ENCODE results near the gene TMEM132A. TPM values are rescaled to one million over a fixed set of nuclear protein-coding genes. Genes with fewer than 3 reads are reported as not detected.

TMEM132A gene
- total RNA-seq, 4 donors from 2014 or later = 11.8 to 52.7 (median 17.8) TPM

- Histone ChIP-seq H3K36me3 (peaks cover 0 to 55% (median 5%) of the 10 kb centered on the region in 3 donors), H3K27ac (peak overlapping the region in 2 of 4 donors; percentile 4 to 28), H3K9me3 (no peaks in the 10 kb centered on the region), H3K4me1 (peaks cover 9 to 57% (median 10%) of the 10 kb centered on the region in 3 donors), H3K27me3 (no peaks in the 10 kb centered on the region), H3K4me3 (no peak overlapping the region)
- TF ChIP-seq POLR2A (IDR thresholded peaks at IDR 0.05) = no peak
- intact Hi-C loops (cut with DNase I) = no loop called here
- 90 to 100% methylated on average over 1 to 2 of the region's 18 CpGs for WGBS, 2 donors
- DNase-seq = no peak
These were observed 12.3 kb downstream of the TMEM132A start for GRCh38 chr11:60936467-60937143.

- TF ChIP-seq CTCF (IDR thresholded peaks at IDR 0.05) (no peak), POLR2A (IDR thresholded peaks at IDR 0.05) (no peak)
- intact Hi-C loops (cut with DNase I) = no loop called here
- Histone ChIP-seq H3K9me3 (no peaks in the 10 kb centered on the region), H3K36me3 (peaks cover 0 to 55% (median 5%) of the 10 kb centered on the region in 3 donors), H3K27me3 (no peaks in the 10 kb centered on the region), H3K27ac (peak overlapping the region in 2 of 4 donors; percentile 4 to 28), H3K4me1 (peaks cover 14 to 63% (median 14%) of the 10 kb centered on the region in 3 donors), H3K4me3 (no peak overlapping the region)
- DNase-seq = no peak
- WGBS, 2 donors = 58% methylated on average over 12 of the region's 12 CpGs; no CpG with 5 or more reads in 1 of the 2 donors
These were observed 12.9 kb downstream of the TMEM132A start for GRCh38 chr11:60937144-60937527.

- DNase-seq = no peak
- Histone ChIP-seq H3K36me3 (peaks cover 0 to 59% (median 5%) of the 10 kb centered on the region in 3 donors), H3K4me1 (peaks cover 16 to 65% (median 21%) of the 10 kb centered on the region in 3 donors), H3K27ac (no peak overlapping the region), H3K27me3 (no peaks in the 10 kb centered on the region), H3K4me3 (no peak overlapping the region), H3K9me3 (no peaks in the 10 kb centered on the region)
- no peak for TF ChIP-seq POLR2A (IDR thresholded peaks at IDR 0.05)
- no peak for TF ChIP-seq CTCF (IDR thresholded peaks at IDR 0.05)
- intact Hi-C loops (cut with DNase I) = no loop called here
- WGBS, 2 donors = 100% methylated on average over 1 of the region's 8 CpGs
These were observed 13.6 kb downstream of the TMEM132A start for GRCh38 chr11:60937811-60938210.

GRCh38 chr11:60938500-60938899, 14.2 kb downstream of the TMEM132A start:
- TF ChIP-seq CTCF (IDR thresholded peaks at IDR 0.05) = no peak
- no peak for TF ChIP-seq POLR2A (IDR thresholded peaks at IDR 0.05)
- Histone ChIP-seq H3K9me3 (no peaks in the 10 kb centered on the region), H3K4me3 (no peak overlapping the region), H3K36me3 (peaks cover 0 to 65% (median 8%) of the 10 kb centered on the region in 3 donors), H3K27ac (no peak overlapping the region), H3K27me3 (no peaks in the 10 kb centered on the region), H3K4me1 (peaks cover 19 to 65% (median 23%) of the 10 kb centered on the region in 3 donors)
- intact Hi-C loops (cut with DNase I) = no loop called here
- no peak for DNase-seq
- 85 to 88% methylated on average over 9 of the region's 9 CpGs for WGBS, 2 donors

GRCh38 chr11:60939301-60939700, 15.0 kb downstream of the TMEM132A start:
- no peak for DNase-seq
- peaks cover 0 to 65% (median 9%) of the 10 kb centered on the region in 3 donors for H3K36me3 ChIP-seq
- no peak overlapping the region for H3K4me3 ChIP-seq
- no peak overlapping the region for H3K27ac ChIP-seq
- H3K27me3 ChIP-seq = no peaks in the 10 kb centered on the region
- no peaks in the 10 kb centered on the region for H3K9me3 ChIP-seq
- intact Hi-C loops (cut with DNase I) = no loop called here
- WGBS, 2 donors = 81 to 94% methylated on average over 2 to 4 of the region's 7 CpGs
- peaks cover 21 to 72% (median 27%) of the 10 kb centered on the region in 3 donors for H3K4me1 ChIP-seq
- TF ChIP-seq POLR2A (IDR thresholded peaks at IDR 0.05) (no peak), CTCF (IDR thresholded peaks at IDR 0.05) (no peak)

All from esophagus squamous epithelium (tissue), 5 donors.